GM20431 (cell line): ENCODE data around the gene NMNAT1.
"Not testable (repeated sequence)": the region's sequence is repeated elsewhere in the genome, so short reads cannot be mapped to it uniquely, and the experiment has no call there.

ENCODE experiments used
- in situ Hi-C: fragments of 300-500 bp; cut with MseI, MboI; formaldehyde crosslinking; loops from one replicate; pipeline ENCODE4 v1.15.0; 2020; ENCODE audit warnings: low sequenced_read_pairs; ENCODE audit not compliant: unreplicated experiment

Gene NMNAT1

GRCh38 chr1:9917495-9917894, 25.8 kb upstream of the NMNAT1 start:
- in situ Hi-C loops = not testable (repeated sequence)

GRCh38 chr1:9917901-9918300, 25.4 kb upstream of the NMNAT1 start:
- in situ Hi-C loops = no loop called here

GRCh38 chr1:9920606-9921005, 22.7 kb upstream of the NMNAT1 start:
- in situ Hi-C loops = no loop called here

GRCh38 chr1:9922342-9922741, 20.9 kb upstream of the NMNAT1 start:
- in situ Hi-C loops = no loop called here

- in situ Hi-C loops = no loop called here
These were observed 16.0 kb upstream of the NMNAT1 start for GRCh38 chr1:9927259-9927658.

GRCh38 chr1:9929431-9930385, 13.6 kb upstream of the NMNAT1 start:
- in situ Hi-C loops = no loop called here

GRCh38 chr1:9942399-9942938, 806 bp upstream of the NMNAT1 start:
- in situ Hi-C loops = loop anchor here (10.0 kb wide), 1 partner anchor 92 kb away; the partner anchor contains the start of gene UBE4B

- in situ Hi-C loops = loop anchor here (10.0 kb wide), 1 partner anchor 88 kb away; the partner anchor contains the start of gene UBE4B
These were observed 3.0 kb downstream of the NMNAT1 start for GRCh38 chr1:9946315-9946714.

GRCh38 chr1:9957726-9958125, 14.5 kb downstream of the NMNAT1 start:
- in situ Hi-C loops = no loop called here

GRCh38 chr1:9960011-9960410, 16.7 kb downstream of the NMNAT1 start:
- in situ Hi-C loops = no loop called here

GRCh38 chr1:9960706-9961562, 17.7 kb downstream of the NMNAT1 start:
- in situ Hi-C loops = no loop called here

GRCh38 chr1:9984253-9984652, 41.0 kb downstream of the NMNAT1 start:
- in situ Hi-C loops = no loop called here

GRCh38 chr1:9985001-9985400, 41.7 kb downstream of the NMNAT1 start:
- in situ Hi-C loops = no loop called here

GRCh38 chr1:9989773-9990172, 46.5 kb downstream of the NMNAT1 start:
- in situ Hi-C loops = no loop called here

- in situ Hi-C loops = no loop called here
These were observed 47.7 kb downstream of the NMNAT1 start for GRCh38 chr1:9990944-9991343.

GRCh38 chr1:9992910-9993309, 49.6 kb downstream of the NMNAT1 start:
- in situ Hi-C loops = no loop called here

- in situ Hi-C loops = no loop called here
These were observed 50.3 kb downstream of the NMNAT1 start for GRCh38 chr1:9993561-9994075.

GRCh38 chr1:9996624-9997582, 53.6 kb downstream of the NMNAT1 start, which contains the start of gene RBP7:
Gene RBP7 (plus strand): TSS chr1:9997228. CDS start chr1:9997259, 31 bp downstream.
- in situ Hi-C loops = no loop called here

- in situ Hi-C loops = no loop called here
These were observed 57.9 kb downstream of the NMNAT1 start for GRCh38 chr1:10001016-10001665.
